OCI-LY3 (cell line): Measurements from ENCODE around the gene COL6A3.

Experiments used
- EZH2phosphoT487 ChIP-seq: fragments of 200-600 bp; shearing (Covaris generic); IDR thresholded peaks from 2 replicates; pipeline ENCODE4 v1.6.1; 2018; ENCODE audit warnings: antibody characterized with exemption, mixed run types, low read depth
- TF ChIP-seq, protein P1 (sequence below): fragments of 200-600, 300-600 bp; sonication (generic); IDR thresholded peaks from 2 replicates; pipeline ENCODE4 v1.5.1; 2014; ENCODE audit warnings: antibody characterized with exemption, low read length, low read depth

DNA sequence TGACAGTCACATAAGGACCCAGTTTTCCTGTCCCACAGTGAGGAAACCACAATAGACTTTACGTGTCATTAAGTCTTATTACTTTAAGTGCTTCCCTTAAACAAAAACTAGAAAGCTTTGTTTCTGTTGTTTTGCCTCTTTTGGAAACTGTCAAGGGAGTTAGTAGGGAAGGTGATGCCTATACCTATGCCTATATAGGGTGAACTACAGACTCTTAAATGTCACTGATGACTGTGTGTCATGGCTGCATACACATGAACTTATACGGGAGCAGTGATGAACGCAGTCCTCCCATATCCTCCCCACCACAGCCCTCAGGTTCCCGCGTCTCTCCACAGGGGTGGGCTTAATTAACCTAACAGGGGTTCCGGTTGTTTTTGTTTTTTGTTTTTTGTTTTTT is 97.6 kb downstream of the COL6A3 start:
- TF ChIP-seq, protein P1, sequence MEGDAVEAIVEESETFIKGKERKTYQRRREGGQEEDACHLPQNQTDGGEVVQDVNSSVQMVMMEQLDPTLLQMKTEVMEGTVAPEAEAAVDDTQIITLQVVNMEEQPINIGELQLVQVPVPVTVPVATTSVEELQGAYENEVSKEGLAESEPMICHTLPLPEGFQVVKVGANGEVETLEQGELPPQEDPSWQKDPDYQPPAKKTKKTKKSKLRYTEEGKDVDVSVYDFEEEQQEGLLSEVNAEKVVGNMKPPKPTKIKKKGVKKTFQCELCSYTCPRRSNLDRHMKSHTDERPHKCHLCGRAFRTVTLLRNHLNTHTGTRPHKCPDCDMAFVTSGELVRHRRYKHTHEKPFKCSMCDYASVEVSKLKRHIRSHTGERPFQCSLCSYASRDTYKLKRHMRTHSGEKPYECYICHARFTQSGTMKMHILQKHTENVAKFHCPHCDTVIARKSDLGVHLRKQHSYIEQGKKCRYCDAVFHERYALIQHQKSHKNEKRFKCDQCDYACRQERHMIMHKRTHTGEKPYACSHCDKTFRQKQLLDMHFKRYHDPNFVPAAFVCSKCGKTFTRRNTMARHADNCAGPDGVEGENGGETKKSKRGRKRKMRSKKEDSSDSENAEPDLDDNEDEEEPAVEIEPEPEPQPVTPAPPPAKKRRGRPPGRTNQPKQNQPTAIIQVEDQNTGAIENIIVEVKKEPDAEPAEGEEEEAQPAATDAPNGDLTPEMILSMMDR, result no peak
- no peak for TF ChIP-seq EZH2phosphoT487
